Measurements from ENCODE around the gene KAT8. TPM values are rescaled to one million over a fixed set of nuclear protein-coding genes. Genes with fewer than 3 reads are reported as not detected.

KAT8 gene
- total and polyA plus RNA-seq, 2 of the 13 experiments (the other 11 are each of a cell fraction or from before 2014, with no cell fraction given), result 79.0 to 84.2 TPM

DNA sequence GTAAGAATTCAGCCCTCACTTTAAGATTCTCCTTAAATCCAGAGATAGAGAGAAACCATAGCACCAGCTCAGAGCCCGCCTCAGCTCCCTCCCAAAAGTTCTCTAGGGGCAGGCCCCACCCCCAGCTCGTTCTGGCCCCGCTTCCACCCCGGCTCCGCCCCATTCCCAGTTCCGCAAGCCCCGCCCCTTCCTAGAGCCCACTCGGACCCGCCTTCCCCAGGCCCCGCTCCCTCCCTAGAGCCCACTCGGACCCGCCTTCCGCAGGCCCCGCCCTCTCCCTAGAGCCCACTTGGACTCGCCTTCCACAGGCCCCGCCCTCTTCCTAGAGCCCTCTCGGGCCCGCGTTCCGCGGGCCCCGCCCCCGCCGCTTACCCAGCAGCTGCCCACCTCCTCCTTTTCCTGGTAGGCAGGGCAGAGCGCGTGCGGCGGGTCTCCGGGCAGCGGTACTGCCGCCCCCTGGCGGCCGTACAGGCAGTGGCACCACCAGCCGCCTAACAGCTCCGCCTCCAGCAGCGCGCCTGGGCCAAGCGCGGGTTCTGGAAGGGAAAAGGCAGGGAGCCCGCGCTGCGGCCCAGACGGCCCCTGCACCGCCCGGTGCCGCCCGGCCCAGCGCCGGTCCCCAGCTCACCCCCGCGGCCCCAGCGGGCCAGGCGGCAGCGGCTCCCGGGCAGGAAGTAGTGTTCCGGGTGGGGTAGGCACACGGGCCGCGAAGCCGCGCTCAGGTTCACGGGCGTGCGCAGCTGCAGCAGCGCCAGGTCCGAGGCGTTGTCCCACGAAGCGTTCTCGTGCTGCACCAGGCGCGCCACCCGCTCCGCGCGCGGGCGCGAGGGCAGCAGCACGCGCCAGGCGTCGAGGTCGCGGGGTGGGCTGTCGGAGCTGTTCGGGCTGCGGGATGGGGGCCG is 24.9 kb downstream of the KAT8 start (continued):
- TF ChIP-seq CHD4 (IDR thresholded peaks at IDR 0.05; ENCODE audit: borderline replicate concordance, low read length) (no peak), FOXJ3 (CRISPR knock-in tag; IDR thresholded peaks at IDR 0.05; ENCODE audit: borderline replicate concordance) (0 out of 2 replicates have a peak, but pooled peaks have one; percentile 10), ADNP (CRISPR knock-in tag; IDR thresholded peaks at IDR 0.05) (no peak), ZFP62 (CRISPR knock-in tag; IDR thresholded peaks at IDR 0.05) (no peak), ZNF589 (CRISPR knock-in tag; conservative IDR thresholded peaks at IDR 0.05) (no peak), MAFG (CRISPR knock-in tag; IDR thresholded peaks at IDR 0.05) (no peak), ZNF331 (CRISPR knock-in tag; IDR thresholded peaks at IDR 0.05) (peak; percentile 73; the same call in 1 of the 2 replicates), ZNF709 (CRISPR knock-in tag; IDR thresholded peaks at IDR 0.05) (peak; percentile 86; the same call in 1 of the 2 replicates), ZNF232 (CRISPR knock-in tag; IDR thresholded peaks at IDR 0.05; ENCODE audit: borderline replicate concordance) (no peak), NR2C2 (CRISPR knock-in tag; IDR thresholded peaks at IDR 0.05; ENCODE audit: borderline replicate concordance) (peak; percentile 77), YEATS4 (CRISPR knock-in tag; IDR thresholded peaks at IDR 0.05; ENCODE audit: borderline replicate concordance) (peak; percentile 55; the same call in 1 of the 2 replicates), NCOR1 (IDR thresholded peaks at IDR 0.05; ENCODE audit: borderline replicate concordance, low read length) (no peak; the same call in 1 of the 2 replicates), PHF21A (CRISPR knock-in tag; IDR thresholded peaks at IDR 0.05) (peak; percentile 58; the same call in 1 of the 2 replicates), HIVEP1 (CRISPR knock-in tag; IDR thresholded peaks at IDR 0.05) (no peak), KAT7 (CRISPR knock-in tag; IDR thresholded peaks at IDR 0.05; ENCODE audit: borderline replicate concordance) (peak; percentile 64; the same call in 1 of the 2 replicates), SSRP1 (CRISPR knock-in tag; IDR thresholded peaks at IDR 0.05) (no peak), ZFP36 (IDR thresholded peaks at IDR 0.05; ENCODE audit: borderline replicate concordance, low read depth, low read length, partially characterized antibody) (peak; percentile 30), U2AF1 (optimal IDR thresholded peaks at IDR 0.05; ENCODE audit: low read depth, low read length) (no peak), DR1 (CRISPR knock-in tag; IDR thresholded peaks at IDR 0.05) (peak; percentile 81), ZNF354B (CRISPR knock-in tag; IDR thresholded peaks at IDR 0.05) (no peak), FOXA1 (IDR thresholded peaks at IDR 0.05) (no peak), FOXA1 (CRISPR knock-in tag; IDR thresholded peaks at IDR 0.05) (peak; percentile 21; the same call in 1 of the 2 replicates), ZSCAN30 (CRISPR knock-in tag; IDR thresholded peaks at IDR 0.05) (no peak), KDM3A (CRISPR knock-in tag; IDR thresholded peaks at IDR 0.05; ENCODE audit: low read depth) (0 out of 2 replicates have a peak, but pooled peaks have one; percentile 52), ZNF776 (CRISPR knock-in tag; IDR thresholded peaks at IDR 0.05) (no peak; the same call in 1 of the 2 replicates)
- TF ChIP-seq, protein P1, sequence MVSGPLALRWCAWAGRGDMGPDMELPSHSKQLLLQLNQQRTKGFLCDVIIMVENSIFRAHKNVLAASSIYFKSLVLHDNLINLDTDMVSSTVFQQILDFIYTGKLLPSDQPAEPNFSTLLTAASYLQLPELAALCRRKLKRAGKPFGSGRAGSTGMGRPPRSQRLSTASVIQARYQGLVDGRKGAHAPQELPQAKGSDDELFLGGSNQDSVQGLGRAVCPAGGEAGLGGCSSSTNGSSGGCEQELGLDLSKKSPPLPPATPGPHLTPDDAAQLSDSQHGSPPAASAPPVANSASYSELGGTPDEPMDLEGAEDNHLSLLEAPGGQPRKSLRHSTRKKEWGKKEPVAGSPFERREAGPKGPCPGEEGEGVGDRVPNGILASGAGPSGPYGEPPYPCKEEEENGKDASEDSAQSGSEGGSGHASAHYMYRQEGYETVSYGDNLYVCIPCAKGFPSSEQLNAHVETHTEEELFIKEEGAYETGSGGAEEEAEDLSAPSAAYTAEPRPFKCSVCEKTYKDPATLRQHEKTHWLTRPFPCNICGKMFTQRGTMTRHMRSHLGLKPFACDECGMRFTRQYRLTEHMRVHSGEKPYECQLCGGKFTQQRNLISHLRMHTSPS (CRISPR knock-in tag; IDR thresholded peaks at IDR 0.05; ENCODE audit: low read depth), result peak; percentile 97
- TF ChIP-seq, protein P2, sequence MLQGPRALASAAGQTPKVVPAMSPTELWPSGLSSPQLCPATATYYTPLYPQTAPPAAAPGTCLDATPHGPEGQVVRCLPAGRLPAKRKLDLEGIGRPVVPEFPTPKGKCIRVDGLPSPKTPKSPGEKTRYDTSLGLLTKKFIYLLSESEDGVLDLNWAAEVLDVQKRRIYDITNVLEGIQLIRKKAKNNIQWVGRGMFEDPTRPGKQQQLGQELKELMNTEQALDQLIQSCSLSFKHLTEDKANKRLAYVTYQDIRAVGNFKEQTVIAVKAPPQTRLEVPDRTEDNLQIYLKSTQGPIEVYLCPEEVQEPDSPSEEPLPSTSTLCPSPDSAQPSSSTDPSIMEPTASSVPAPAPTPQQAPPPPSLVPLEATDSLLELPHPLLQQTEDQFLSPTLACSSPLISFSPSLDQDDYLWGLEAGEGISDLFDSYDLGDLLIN (CRISPR knock-in tag; IDR thresholded peaks at IDR 0.05; ENCODE audit: borderline replicate concordance), result no peak
- TF ChIP-seq, protein P3, sequence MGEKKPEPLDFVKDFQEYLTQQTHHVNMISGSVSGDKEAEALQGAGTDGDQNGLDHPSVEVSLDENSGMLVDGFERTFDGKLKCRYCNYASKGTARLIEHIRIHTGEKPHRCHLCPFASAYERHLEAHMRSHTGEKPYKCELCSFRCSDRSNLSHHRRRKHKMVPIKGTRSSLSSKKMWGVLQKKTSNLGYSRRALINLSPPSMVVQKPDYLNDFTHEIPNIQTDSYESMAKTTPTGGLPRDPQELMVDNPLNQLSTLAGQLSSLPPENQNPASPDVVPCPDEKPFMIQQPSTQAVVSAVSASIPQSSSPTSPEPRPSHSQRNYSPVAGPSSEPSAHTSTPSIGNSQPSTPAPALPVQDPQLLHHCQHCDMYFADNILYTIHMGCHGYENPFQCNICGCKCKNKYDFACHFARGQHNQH (CRISPR knock-in tag; IDR thresholded peaks at IDR 0.05), result peak; percentile 70

All from HepG2 (cell line).